ENCODE data around the gene BRIP1.

DNA sequence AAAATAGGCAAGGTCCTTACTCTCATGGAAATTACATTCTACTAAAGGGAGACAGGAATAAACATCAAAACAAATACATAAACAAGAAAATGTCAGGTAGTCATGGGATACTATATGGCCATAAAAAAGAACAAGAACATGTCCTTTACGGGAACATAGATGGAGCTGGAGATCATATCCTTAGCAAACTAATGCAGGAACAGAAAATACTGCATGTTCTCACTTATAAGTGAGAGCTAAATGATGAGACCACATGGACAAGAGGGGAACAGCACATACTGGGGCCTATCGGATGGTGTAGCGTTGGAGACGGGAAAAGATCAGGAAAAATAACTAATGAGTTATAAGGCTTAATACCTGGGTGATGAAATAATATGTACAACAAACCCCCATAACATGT lies 69.1 kb downstream of the BRIP1 start:
- no peak for TF ChIP-seq POLR2A (IDR thresholded peaks at IDR 0.05)
- TF ChIP-seq, protein P1, sequence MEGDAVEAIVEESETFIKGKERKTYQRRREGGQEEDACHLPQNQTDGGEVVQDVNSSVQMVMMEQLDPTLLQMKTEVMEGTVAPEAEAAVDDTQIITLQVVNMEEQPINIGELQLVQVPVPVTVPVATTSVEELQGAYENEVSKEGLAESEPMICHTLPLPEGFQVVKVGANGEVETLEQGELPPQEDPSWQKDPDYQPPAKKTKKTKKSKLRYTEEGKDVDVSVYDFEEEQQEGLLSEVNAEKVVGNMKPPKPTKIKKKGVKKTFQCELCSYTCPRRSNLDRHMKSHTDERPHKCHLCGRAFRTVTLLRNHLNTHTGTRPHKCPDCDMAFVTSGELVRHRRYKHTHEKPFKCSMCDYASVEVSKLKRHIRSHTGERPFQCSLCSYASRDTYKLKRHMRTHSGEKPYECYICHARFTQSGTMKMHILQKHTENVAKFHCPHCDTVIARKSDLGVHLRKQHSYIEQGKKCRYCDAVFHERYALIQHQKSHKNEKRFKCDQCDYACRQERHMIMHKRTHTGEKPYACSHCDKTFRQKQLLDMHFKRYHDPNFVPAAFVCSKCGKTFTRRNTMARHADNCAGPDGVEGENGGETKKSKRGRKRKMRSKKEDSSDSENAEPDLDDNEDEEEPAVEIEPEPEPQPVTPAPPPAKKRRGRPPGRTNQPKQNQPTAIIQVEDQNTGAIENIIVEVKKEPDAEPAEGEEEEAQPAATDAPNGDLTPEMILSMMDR (IDR thresholded peaks at IDR 0.05) = no peak

All from prostate gland (tissue), 2 donors.